Mesendoderm (in vitro differentiated cells): ENCODE measurements around the gene DHODH.

Source experiments
- DNase-seq: peaks from one replicate; pipeline ENCODE4 v3.0.0; 2013
- H2AK5ac ChIP-seq: 2 replicates; pipeline ENCODE4 v1.6.1; 2013; ENCODE audit warnings: low read length, inconsistent platforms
- H2BK120ac ChIP-seq: 2 replicates; pipeline ENCODE4 v1.6.1; 2013; ENCODE audit warnings: low read depth, mild to moderate bottlenecking, low read length, moderate library complexity, mixed read lengths
- H2BK15ac ChIP-seq: replicated peaks from 2 replicates; pipeline ENCODE4 v1.6.1; 2013; ENCODE audit warnings: low read depth, mild to moderate bottlenecking, moderate library complexity
- H2BK5ac ChIP-seq: 2 replicates; pipeline ENCODE4 v1.6.1; 2013; ENCODE audit warnings: low read length, inconsistent platforms
- H3K18ac ChIP-seq: 2 replicates; pipeline ENCODE4 v1.6.1; 2013; ENCODE audit warnings: mild to moderate bottlenecking, low read length, mixed read lengths
- H3K23ac ChIP-seq: one replicate; pipeline ENCODE4 v1.6.1; 2013; ENCODE audit warnings: low read length
- H3K27ac ChIP-seq: 2 replicates; pipeline ENCODE4 v1.5.1; 2013; ENCODE audit warnings: low read depth, mild to moderate bottlenecking, inconsistent platforms, low read length, moderate library complexity
- H3K27me3 ChIP-seq: 2 replicates; pipeline ENCODE4 v1.6.1; 2013; ENCODE audit warnings: low read length, control low read depth, mild to moderate bottlenecking, inconsistent platforms; ENCODE audit not compliant: insufficient read depth, poor library complexity
- H3K36me3 ChIP-seq: 2 replicates; pipeline ENCODE4 v1.6.1; 2013; ENCODE audit warnings: low read length, inconsistent platforms; ENCODE audit not compliant: control insufficient read depth, insufficient read depth
- H3K4ac ChIP-seq: one replicate; pipeline ENCODE4 v1.6.1; 2013; ENCODE audit warnings: low read depth, mild to moderate bottlenecking, low read length, moderate library complexity
- H3K4me1 ChIP-seq: 2 replicates; pipeline ENCODE4 v1.6.1; 2013; ENCODE audit warnings: low read depth, low read length, inconsistent platforms; ENCODE audit not compliant: control insufficient read depth
- H3K4me2 ChIP-seq: 2 replicates; pipeline ENCODE4 v1.6.1; 2013; ENCODE audit warnings: low read length
- H3K4me3 ChIP-seq: 2 replicates; pipeline ENCODE4 v1.5.1; 2013; ENCODE audit warnings: mild to moderate bottlenecking, low read length
- H3K56ac ChIP-seq: one replicate; pipeline ENCODE4 v1.6.1; 2013; ENCODE audit warnings: low read length
- H3K79me1 ChIP-seq: 2 replicates; pipeline ENCODE4 v1.6.1; 2013; ENCODE audit warnings: low read length, inconsistent platforms
- H3K79me2 ChIP-seq: 2 replicates; pipeline ENCODE4 v1.6.1; 2013; ENCODE audit warnings: mild to moderate bottlenecking, low read length; ENCODE audit not compliant: control insufficient read depth, insufficient read depth
- H3K9ac ChIP-seq: 2 replicates; pipeline ENCODE4 v1.6.1; 2013; ENCODE audit warnings: low read length, inconsistent platforms
- H4K5ac ChIP-seq: one replicate; pipeline ENCODE4 v1.6.1; 2013; ENCODE audit warnings: low read length
- H4K8ac ChIP-seq: one replicate; pipeline ENCODE4 v1.6.1; 2013; ENCODE audit warnings: low read depth, mild to moderate bottlenecking, control low read depth, low read length, moderate library complexity
- WGBS: extraction: QIAGEN DNeasy Blood & Tissue Kit; methylation state at CpG from one replicate; pipeline ENCODE4 v1.1.7; 2013; ENCODE audit warnings: low lambda C conversion rate, missing lambda C conversion rate; ENCODE audit not compliant: insufficient coverage; ENCODE audit errors: extremely low coverage; 5-methylcytosine and 5-hydroxymethylcytosine counted together

Gene DHODH

GRCh38 chr16:72036098-72036497 lies 27.6 kb downstream of the DHODH start:
- Histone ChIP-seq H3K4me2 (no peak overlapping the region), H3K27ac (peak overlapping the region; percentile 55)
- WGBS, result no CpG with 5 or more reads among the region's 5 CpGs

GRCh38 chr16:72042157-72042660 lies 33.7 kb downstream of the DHODH start:
- Histone ChIP-seq H4K5ac (no peak overlapping the region), H4K8ac (no peak overlapping the region), H2BK15ac (no peak overlapping the region), H3K27ac (no peak overlapping the region), H3K4ac (no peak overlapping the region), H2AK5ac (no peak overlapping the region), H3K27me3 (no peaks in the 10 kb centered on the region), H2BK120ac (no peak overlapping the region), H3K18ac (no peak overlapping the region), H3K4me1 (no peaks in the 10 kb centered on the region), H3K4me3 (no peak overlapping the region), H2BK5ac (no peak overlapping the region), H3K9ac (no peak overlapping the region), H3K79me1 (no peaks in the 10 kb centered on the region), H3K79me2 (no peaks in the 10 kb centered on the region), H3K56ac (no peak overlapping the region), H3K36me3 (no peaks in the 10 kb centered on the region), H3K4me2 (no peak overlapping the region), H3K23ac (no peak overlapping the region)
- no peak for DNase-seq
- WGBS, result no CpG with 5 or more reads among the region's 2 CpGs

More at GRCh38 chr16:72036098-72036497, 27.6 kb downstream of the DHODH start:
- no peaks in the 10 kb centered on the region for H3K27me3 ChIP-seq
- DNase-seq, result peak; percentile 13
- H3K79me1 ChIP-seq, result no peaks in the 10 kb centered on the region
- no peak overlapping the region for H3K4me3 ChIP-seq
- H2BK120ac ChIP-seq, result no peak overlapping the region
- no peak overlapping the region for H4K8ac ChIP-seq
- no peaks in the 10 kb centered on the region for H3K79me2 ChIP-seq
- no peak overlapping the region for H4K5ac ChIP-seq
- no peak overlapping the region for H3K9ac ChIP-seq
- H2AK5ac ChIP-seq, result no peak overlapping the region
- H3K36me3 ChIP-seq, result no peaks in the 10 kb centered on the region
- no peak overlapping the region for H3K56ac ChIP-seq
- H3K4me1 ChIP-seq, result no peaks in the 10 kb centered on the region
- no peak overlapping the region for H2BK5ac ChIP-seq
- no peak overlapping the region for H2BK15ac ChIP-seq
- H3K18ac ChIP-seq, result no peak overlapping the region
- H3K4ac ChIP-seq, result no peak overlapping the region
- H3K23ac ChIP-seq, result no peak overlapping the region

DNA sequence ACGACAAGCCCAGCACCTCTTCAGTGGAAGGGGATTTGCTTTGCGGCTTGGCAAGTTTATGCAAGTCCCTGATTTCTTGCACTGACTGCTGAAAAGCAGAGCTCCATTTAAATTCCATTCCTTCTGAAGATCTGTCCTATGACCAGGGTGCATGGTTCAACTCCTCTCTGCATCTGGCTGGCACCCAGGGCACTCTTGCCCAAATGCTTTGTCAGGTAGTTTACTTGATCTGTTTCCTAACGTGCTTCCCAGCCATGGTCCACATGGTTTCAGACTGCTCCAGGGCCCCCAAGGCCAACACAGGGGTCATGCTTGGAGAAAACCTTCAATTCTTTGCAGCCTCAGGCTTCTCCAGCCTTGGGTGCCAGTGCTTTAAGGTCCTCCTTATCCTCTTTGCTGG lies 34.5 kb downstream of the DHODH start:
- Histone ChIP-seq H3K4me3 (no peak overlapping the region), H3K27ac (no peak overlapping the region), H3K36me3 (no peaks in the 10 kb centered on the region), H3K4me1 (no peaks in the 10 kb centered on the region), H4K5ac (no peak overlapping the region), H3K9ac (no peak overlapping the region), H4K8ac (no peak overlapping the region), H2AK5ac (no peak overlapping the region), H3K4me2 (no peak overlapping the region), H2BK120ac (no peak overlapping the region), H3K23ac (no peak overlapping the region), H3K18ac (no peak overlapping the region), H3K56ac (no peak overlapping the region), H2BK15ac (no peak overlapping the region), H3K27me3 (no peaks in the 10 kb centered on the region), H3K79me2 (no peaks in the 10 kb centered on the region), H3K4ac (no peak overlapping the region), H3K79me1 (no peaks in the 10 kb centered on the region), H2BK5ac (no peak overlapping the region)
- DNase-seq, result no peak
- no CpG with 5 or more reads among the region's 3 CpGs for WGBS

GRCh38 chr16:72043539-72043938 lies 35.0 kb downstream of the DHODH start:
- Histone ChIP-seq H3K9ac (no peak overlapping the region), H2BK15ac (no peak overlapping the region), H4K8ac (no peak overlapping the region), H4K5ac (no peak overlapping the region), H2AK5ac (no peak overlapping the region), H3K36me3 (no peaks in the 10 kb centered on the region), H3K4me3 (no peak overlapping the region), H3K4me2 (no peak overlapping the region), H2BK5ac (no peak overlapping the region), H3K27me3 (no peaks in the 10 kb centered on the region), H3K18ac (no peak overlapping the region), H3K27ac (no peak overlapping the region), H3K56ac (no peak overlapping the region), H2BK120ac (no peak overlapping the region), H3K4ac (no peak overlapping the region), H3K79me2 (no peaks in the 10 kb centered on the region), H3K4me1 (no peaks in the 10 kb centered on the region), H3K79me1 (no peaks in the 10 kb centered on the region), H3K23ac (no peak overlapping the region)
- no CpG with 5 or more reads among the region's 1 CpG for WGBS
- DNase-seq, result no peak

- no peak overlapping the region for H3K9ac ChIP-seq
- no peak overlapping the region for H3K23ac ChIP-seq
- no peak overlapping the region for H3K4me2 ChIP-seq
- no peak overlapping the region for H3K4ac ChIP-seq
- H3K18ac ChIP-seq, result no peak overlapping the region
- H2AK5ac ChIP-seq, result no peak overlapping the region
- no peak overlapping the region for H2BK120ac ChIP-seq
- DNase-seq, result no peak
- H4K8ac ChIP-seq, result no peak overlapping the region
- no peak overlapping the region for H3K27ac ChIP-seq
- no peak overlapping the region for H2BK15ac ChIP-seq
- no peak overlapping the region for H3K56ac ChIP-seq
- H3K79me2 ChIP-seq, result no peaks in the 10 kb centered on the region
- WGBS, result no CpG with 5 or more reads among the region's 6 CpGs
- no peaks in the 10 kb centered on the region for H3K4me1 ChIP-seq
- H3K27me3 ChIP-seq, result no peaks in the 10 kb centered on the region
- H3K4me3 ChIP-seq, result no peak overlapping the region
- H3K36me3 ChIP-seq, result no peaks in the 10 kb centered on the region
- no peak overlapping the region for H4K5ac ChIP-seq
- H3K79me1 ChIP-seq, result no peaks in the 10 kb centered on the region
- no peak overlapping the region for H2BK5ac ChIP-seq
These were observed 35.8 kb downstream of the DHODH start for GRCh38 chr16:72044296-72044695.

- Histone ChIP-seq H3K56ac (no peak overlapping the region), H2BK15ac (no peak overlapping the region), H2BK120ac (no peak overlapping the region), H3K36me3 (no peaks in the 10 kb centered on the region), H2BK5ac (no peak overlapping the region), H3K23ac (no peak overlapping the region), H3K79me2 (no peaks in the 10 kb centered on the region), H3K4me3 (no peak overlapping the region), H3K18ac (no peak overlapping the region), H3K79me1 (no peaks in the 10 kb centered on the region), H3K9ac (no peak overlapping the region), H4K8ac (no peak overlapping the region), H3K27me3 (no peaks in the 10 kb centered on the region), H4K5ac (no peak overlapping the region), H3K4me1 (no peaks in the 10 kb centered on the region), H2AK5ac (no peak overlapping the region), H3K27ac (no peak overlapping the region), H3K4ac (no peak overlapping the region), H3K4me2 (no peak overlapping the region)
- no CpG with 5 or more reads among the region's 2 CpGs for WGBS
- no peak for DNase-seq
These were observed 36.3 kb downstream of the DHODH start for GRCh38 chr16:72044825-72045359.
